H1 (cell line): ENCODE data around the gene CPSF4L. TPM values are rescaled to one million over a fixed set of nuclear protein-coding genes. Genes with fewer than 3 reads are reported as not detected.

ENCODE experiments used
- CTCF ChIA-PET: fragments of 300-600 bp; sonication (Branson Sonifier 250); formaldehyde crosslinking; loops from one replicate; lab custom pipeline; 2021; ENCODE audit not compliant: partially characterized antibody; lab: Charles Lee
- POLR2A ChIA-PET: fragments of 300-600 bp; sonication (Branson Sonifier 250); formaldehyde crosslinking; loops from one replicate; lab custom pipeline; 2021; ENCODE audit warnings: inconsistent platforms; ENCODE audit not compliant: partially characterized antibody; lab: Charles Lee
- DNase-seq, 2 experiments: peaks; one replicate each; pipeline versions ENCODE4 v3.0.0 to v3.0.0-alpha.2; 2010 to 2022; ENCODE audit warnings: low spot score in 2 of 2, low read depth in 1 of 2, mixed read lengths in 1 of 2
- FAIRE-seq: peaks from 2 replicates; lab custom pipeline; 2011; peaks lifted over from hg19 to GRCh38; lab: Jason Lieb, UNC
- H2AFZ ChIP-seq: 2 replicates; pipeline ENCODE4 v1.8.1; 2012; ENCODE audit warnings: low read length, inconsistent platforms
- H2AK5ac ChIP-seq: 2 replicates; pipeline ENCODE4 v1.6.1; 2013; ENCODE audit warnings: low read depth, low read length
- H2BK120ac ChIP-seq: replicated peaks from 2 replicates; pipeline ENCODE3; 2013; ENCODE audit warnings: low read depth, low read length, inconsistent platforms
- H2BK12ac ChIP-seq: 2 replicates; pipeline ENCODE4 v1.6.1; 2013; ENCODE audit warnings: low read depth, low read length
- H2BK15ac ChIP-seq: 2 replicates; pipeline ENCODE4 v1.6.1; 2013; ENCODE audit warnings: low read length
- H2BK20ac ChIP-seq: 2 replicates; pipeline ENCODE4 v1.6.1; 2013; ENCODE audit warnings: low read length
- H2BK5ac ChIP-seq: 2 replicates; pipeline ENCODE4 v1.6.1; 2013; ENCODE audit warnings: low read depth, low read length
- H3K14ac ChIP-seq: 2 replicates; pipeline ENCODE4 v1.6.1; 2013; ENCODE audit warnings: inconsistent platforms; ENCODE audit not compliant: insufficient read length
- H3K18ac ChIP-seq: 2 replicates; pipeline ENCODE4 v1.6.1; 2013; ENCODE audit warnings: low read length; ENCODE audit errors: extremely low read depth
- H3K23ac ChIP-seq: 2 replicates; pipeline ENCODE4 v1.6.1; 2013; ENCODE audit warnings: inconsistent platforms; ENCODE audit not compliant: insufficient read length
- H3K23me2 ChIP-seq: 2 replicates; pipeline ENCODE4 v1.6.1; 2013; ENCODE audit warnings: low read depth, low read length
- H3K27ac ChIP-seq: 2 replicates; pipeline ENCODE4 v1.6.1; 2011; ENCODE audit warnings: low read depth, low read length, inconsistent platforms
- H3K27me3 ChIP-seq, 4 experiments: replicated peaks in 1 of 4; 1 replicate in 1 of 4; 2 replicates in 3 of 4; pipeline versions ENCODE4 v1.6.1 to v1.8.1; 2011 to 2013; ENCODE audit warnings: low read length in 3 of 4, mild to moderate bottlenecking in 3 of 4, inconsistent platforms in 2 of 4, mixed read lengths in 2 of 4, moderate library complexity in 1 of 4; ENCODE audit not compliant: control insufficient read depth in 3 of 4, insufficient read depth in 3 of 4; ENCODE audit errors: extremely low read depth in 1 of 4
- H3K36me3 ChIP-seq, 4 experiments: 2 replicates each; pipeline versions ENCODE4 v1.6.1 to v1.8.1; 2011 to 2013; ENCODE audit warnings: mild to moderate bottlenecking in 4 of 4, low read length in 3 of 4, moderate library complexity in 2 of 4, control low read depth in 1 of 4, inconsistent platforms in 1 of 4; ENCODE audit not compliant: insufficient read depth in 4 of 4, control insufficient read depth in 2 of 4
- H3K4ac ChIP-seq: replicated peaks from 2 replicates; pipeline ENCODE3; 2013; ENCODE audit warnings: low read length, low read depth, mixed read lengths, inconsistent platforms; ENCODE audit not compliant: insufficient read length
- H3K4me1 ChIP-seq, 4 experiments: replicated peaks in 1 of 4; 1 replicate in 1 of 4; 2 replicates in 3 of 4; pipeline versions ENCODE4 v1.6.1 to v1.8.1; 2011 to 2013; ENCODE audit warnings: low read length in 3 of 4, inconsistent platforms in 2 of 4, mixed read lengths in 1 of 4; ENCODE audit not compliant: insufficient read depth in 4 of 4, control insufficient read depth in 3 of 4
- H3K4me2 ChIP-seq, 2 experiments: 2 replicates each; pipeline versions ENCODE4 v1.6.1 to v1.8.1; 2011 to 2013; ENCODE audit warnings: low read depth in 2 of 2, low read length in 2 of 2, control low read depth in 1 of 2, inconsistent platforms in 1 of 2, mild to moderate bottlenecking in 1 of 2; ENCODE audit not compliant: insufficient read depth in 1 of 2
- H3K4me3 ChIP-seq, 4 experiments: fragments of 200-600, 300-600 bp in 1 of 4; sonication (generic), shearing (Covaris generic), sonication (Bioruptor Twin) in 1 of 4; 2 replicates each; pipeline versions ENCODE4 v1.5.1 to v1.8.1; 2011 to 2016; ENCODE audit warnings: low read length in 4 of 4, low read depth in 3 of 4, control low read depth in 2 of 4, inconsistent platforms in 2 of 4, mild to moderate bottlenecking in 2 of 4, mixed read lengths in 1 of 4, moderate library complexity in 1 of 4; ENCODE audit not compliant: insufficient read depth in 2 of 4; ENCODE audit errors: extremely low read depth in 1 of 4
- H3K56ac ChIP-seq: replicated peaks from 2 replicates; pipeline ENCODE3; 2013; ENCODE audit warnings: low read depth, mild to moderate bottlenecking, mixed read lengths, low read length, inconsistent platforms; ENCODE audit not compliant: insufficient read length
- H3K79me1 ChIP-seq: 2 replicates; pipeline ENCODE4 v1.6.1; 2013; ENCODE audit warnings: low read depth, low read length, control low read depth
- H3K79me2 ChIP-seq, 2 experiments: 2 replicates each; pipeline versions ENCODE4 v1.6.1 to v1.8.1; 2012 to 2013; ENCODE audit warnings: low read length in 2 of 2, mild to moderate bottlenecking in 2 of 2, inconsistent platforms in 1 of 2; ENCODE audit not compliant: insufficient read depth in 2 of 2, control insufficient read depth in 1 of 2
- H3K9ac ChIP-seq, 4 experiments: replicated peaks in 1 of 4; 1 replicate in 1 of 4; 2 replicates in 3 of 4; pipeline versions ENCODE4 v1.6.1 to v1.8.1; 2011 to 2013; ENCODE audit warnings: low read depth in 3 of 4, low read length in 3 of 4, control low read depth in 2 of 4, mild to moderate bottlenecking in 2 of 4, moderate library complexity in 2 of 4, inconsistent platforms in 1 of 4; ENCODE audit errors: extremely low read depth in 1 of 4
- H3K9me3 ChIP-seq, 2 experiments: 2 replicates each; pipeline versions ENCODE4 v1.6.1 to v1.8.1; 2012 to 2013; ENCODE audit warnings: mild to moderate bottlenecking in 2 of 2, moderate library complexity in 2 of 2, control low read depth in 1 of 2, inconsistent platforms in 1 of 2, low read depth in 1 of 2, low read length in 1 of 2, mixed read lengths in 1 of 2; ENCODE audit not compliant: insufficient read depth in 2 of 2
- H4K20me1 ChIP-seq, 2 experiments: replicated peaks in 1 of 2; 2 replicates each; pipeline versions ENCODE3 to v1.8.1; 2011 to 2013; ENCODE audit warnings: inconsistent platforms in 2 of 2, low read length in 2 of 2, mild to moderate bottlenecking in 1 of 2; ENCODE audit not compliant: insufficient read depth in 2 of 2, control insufficient read depth in 1 of 2
- H4K5ac ChIP-seq: 2 replicates; pipeline ENCODE4 v1.6.1; 2013; ENCODE audit warnings: low read length, low read depth, mixed read lengths, inconsistent platforms; ENCODE audit not compliant: insufficient read length
- H4K8ac ChIP-seq: 2 replicates; pipeline ENCODE4 v1.8.0; 2013; ENCODE audit warnings: mild to moderate bottlenecking, moderate library complexity, low read length, inconsistent platforms; ENCODE audit not compliant: insufficient read depth; ENCODE audit errors: extremely low read depth
- H4K91ac ChIP-seq: replicated peaks from 2 replicates; pipeline ENCODE3; 2013; ENCODE audit warnings: low read length, mixed read lengths, inconsistent platforms; ENCODE audit not compliant: insufficient read length
- BACH1 ChIP-seq: IDR thresholded peaks from 2 replicates; pipeline ENCODE4 v1.6.1; 2012; ENCODE audit warnings: low read length, improper control_type of control experiment
- BRCA1 ChIP-seq: IDR thresholded peaks from 2 replicates; pipeline ENCODE4 v1.6.1; 2012; ENCODE audit warnings: low read depth, low read length, improper control_type of control experiment
- EP300 ChIP-seq, 2 experiments: IDR thresholded peaks; 1 replicate in 1 of 2; 2 replicates in 1 of 2; pipeline ENCODE4 v1.6.1; 2011 to 2012; ENCODE audit warnings: low read depth in 2 of 2, low read length in 2 of 2, mild to moderate bottlenecking in 2 of 2, borderline replicate concordance in 1 of 2, inconsistent platforms in 1 of 2, moderate library complexity in 1 of 2
- FOSL1 ChIP-seq: IDR thresholded peaks from 2 replicates; pipeline ENCODE4 v1.6.1; 2011; ENCODE audit warnings: mild to moderate bottlenecking, low read depth, low read length, moderate library complexity; ENCODE audit not compliant: insufficient read depth
- MAX ChIP-seq: IDR thresholded peaks from 2 replicates; pipeline ENCODE4 v1.6.1; 2012; ENCODE audit warnings: inconsistent platforms
- NRF1 ChIP-seq: IDR thresholded peaks from 2 replicates; pipeline ENCODE4 v1.6.1; 2011; ENCODE audit warnings: mild to moderate bottlenecking, low read depth, low read length, improper control_type of control experiment
- SP4 ChIP-seq: IDR thresholded peaks from 2 replicates; pipeline ENCODE4 v1.6.1; 2012; ENCODE audit warnings: low read length, inconsistent platforms
- whole genome bisulfite sequencing, 2 experiments: shearing (Covaris generic) in 1 of 2; methylation state at CpG; one replicate each; pipeline versions ENCODE4 v1.1.6 to v1.1.7; 2013 to 2015; ENCODE audit warnings: low lambda C conversion rate in 2 of 2, mixed read lengths in 2 of 2, inconsistent platforms in 1 of 2, low coverage in 1 of 2, missing lambda C conversion rate in 1 of 2; ENCODE audit not compliant: insufficient replicate concordance in 2 of 2, insufficient coverage in 1 of 2, insufficient read length in 1 of 2; ENCODE audit errors: extremely low coverage in 1 of 2, missing lambda C conversion rate in 1 of 2; 5-methylcytosine and 5-hydroxymethylcytosine counted together
- polyA plus RNA-seq, 7 experiments: library from polyadenylated mRNA; depleted of rRNA in 3 of 7; stranded (reverse) in 5 of 7; unstranded in 2 of 7; fragments of >200 nt in 5 of 7; fragments of 200-250 nt in 2 of 7; gene quantifications; 1 replicate in 5 of 7; 2 replicates in 1 of 7; 4 replicates in 1 of 7; pipeline versions ENCODE4 v1.2.1 to v1.2.3, GENCODE V29; 2011 to 2013; ENCODE audit warnings: missing spikeins in 2 of 7, mixed read lengths in 2 of 7
- total RNA-seq: library from RNA; stranded (reverse); fragmentation: NEBNext Ultra II Directional; extraction: Animal tissue kit (Norgen Biotek cat#: 25700); gene quantifications from 2 replicates; pipeline ENCODE4 v1.2.1, GENCODE V29; 2021
- TF ChIP-seq, protein P1 (sequence below): IDR thresholded peaks from 2 replicates; pipeline ENCODE4 v1.6.1; 2012; ENCODE audit warnings: inconsistent platforms
- TF ChIP-seq, protein P2 (sequence below): IDR thresholded peaks from 2 replicates; pipeline ENCODE4 v1.6.1; 2011; ENCODE audit warnings: low read length, improper control_type of control experiment

CPSF4L gene
- total and polyA plus RNA-seq, 2 of the 8 experiments (the other 6 are each of a cell fraction or from before 2014, with no cell fraction given) = not detected

- ChIA-PET CTCF (interaction anchor here (1.4 to 19.7 kb wide), 5 partner anchors 7 to 115 kb away, joined by 3 to 439 read pairs (median 35); partner anchors contain the start of gene CPSF4L), POLR2A (interaction anchor here (0.9 to 1.6 kb wide), 3 partner anchors 9 to 28 kb away, joined by 3 read pairs; no protein-coding TSS in a partner anchor)
- Histone ChIP-seq H3K23me2 (no peaks in the 10 kb centered on the region), H4K8ac (no peak overlapping the region; the same call in 1 of the 2 replicates), H3K9ac (no peak overlapping the region; a peak in 1 of 7 replicates), H2BK15ac (no peak overlapping the region), H3K4me1 (peaks cover 0 to 8% (median 4%) of the 10 kb centered on the region in 4 experiments; a peak in 3 of 7 replicates), H2AFZ (no peak overlapping the region), H2AK5ac (no peak overlapping the region), H4K20me1 (no peaks in the 10 kb centered on the region), H3K27me3 (no peaks in the 10 kb centered on the region), H3K23ac (no peak overlapping the region), H3K9me3 (no peaks in the 10 kb centered on the region), H3K56ac (no peak overlapping the region), H3K14ac (no peak overlapping the region), H3K4me3 (no peak overlapping the region), H3K4ac (no peak overlapping the region), H3K36me3 (peaks cover 0 to 6% (median under 1%) of the 10 kb centered on the region in 4 experiments; a peak in 6 of 8 replicates), H4K5ac (no peak overlapping the region), H4K91ac (peak overlapping the region; percentile 10), H2BK12ac (no peak overlapping the region), H2BK20ac (no peak overlapping the region), H3K79me2 (no peaks in the 10 kb centered on the region), H3K79me1 (no peaks in the 10 kb centered on the region), H3K27ac (no peak overlapping the region), H2BK5ac (no peak overlapping the region), H2BK120ac (no peak overlapping the region), H3K4me2 (no peak overlapping the region), H3K18ac (no peak overlapping the region)
- DNase-seq (no peak), FAIRE-seq (no peak)
- TF ChIP-seq MAX (no peak), NRF1 (no peak), SP4 (no peak), BRCA1 (no peak), EP300 (IDR thresholded peaks at IDR 0.05; ENCODE audit: borderline replicate concordance in 1 of 2, low read depth in 2 of 2, low read length in 2 of 2) (no peak), BACH1 (no peak), FOSL1 (no peak)
- TF ChIP-seq, protein P1, sequence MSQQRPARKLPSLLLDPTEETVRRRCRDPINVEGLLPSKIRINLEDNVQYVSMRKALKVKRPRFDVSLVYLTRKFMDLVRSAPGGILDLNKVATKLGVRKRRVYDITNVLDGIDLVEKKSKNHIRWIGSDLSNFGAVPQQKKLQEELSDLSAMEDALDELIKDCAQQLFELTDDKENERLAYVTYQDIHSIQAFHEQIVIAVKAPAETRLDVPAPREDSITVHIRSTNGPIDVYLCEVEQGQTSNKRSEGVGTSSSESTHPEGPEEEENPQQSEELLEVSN = no peak
- TF ChIP-seq, protein P2, sequence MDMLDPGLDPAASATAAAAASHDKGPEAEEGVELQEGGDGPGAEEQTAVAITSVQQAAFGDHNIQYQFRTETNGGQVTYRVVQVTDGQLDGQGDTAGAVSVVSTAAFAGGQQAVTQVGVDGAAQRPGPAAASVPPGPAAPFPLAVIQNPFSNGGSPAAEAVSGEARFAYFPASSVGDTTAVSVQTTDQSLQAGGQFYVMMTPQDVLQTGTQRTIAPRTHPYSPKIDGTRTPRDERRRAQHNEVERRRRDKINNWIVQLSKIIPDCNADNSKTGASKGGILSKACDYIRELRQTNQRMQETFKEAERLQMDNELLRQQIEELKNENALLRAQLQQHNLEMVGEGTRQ = no peak
- 92% methylated on average over 5 of the region's 8 CpGs; no CpG with 5 or more reads in 1 of the 2 experiments for WGBS, 2 experiments
Observed at GRCh38 chr17:73251871-73252270, 9.8 kb downstream of the CPSF4L start.
